Lower leg skin (tissue), 3 donors: ENCODE measurements around the gene OR2H2.

ENCODE experiments used
- POLR2A ChIP-seq, 2 donors: fragments of 450-650 bp; IDR thresholded peaks; one replicate each; pipeline ENCODE4 v1.6.1; 2016 to 2017; ENCODE audit warnings: antibody characterized with exemption in 2 of 2, mild to moderate bottlenecking in 1 of 2, moderate library complexity in 1 of 2
- TF ChIP-seq, protein P1 (sequence below), 3 donors: fragments of 450-650 bp; IDR thresholded peaks; one replicate each; pipeline ENCODE4 v1.5.1; 2016; ENCODE audit warnings: antibody characterized with exemption in 3 of 3, mild to moderate bottlenecking in 3 of 3, moderate library complexity in 2 of 3

DNA sequence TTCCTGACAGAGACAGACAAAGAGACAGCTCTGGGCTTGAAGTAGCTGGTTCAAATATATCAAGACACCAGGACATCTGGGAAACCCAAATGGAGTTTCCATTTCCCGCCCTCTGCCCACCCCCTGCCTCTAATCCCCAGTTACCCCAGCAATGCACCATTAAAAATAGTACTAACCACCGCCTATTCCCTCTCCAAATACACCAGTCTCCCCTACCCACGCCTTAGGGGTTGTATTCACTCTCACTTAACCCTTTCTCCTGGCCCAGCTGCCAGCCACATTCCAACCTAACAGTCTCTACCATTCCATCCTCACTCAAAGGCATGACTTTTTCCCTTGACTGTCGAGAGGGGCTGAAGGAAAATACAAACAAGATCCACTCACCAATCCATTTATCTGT lies 25.6 kb downstream of the OR2H2 start:
- TF ChIP-seq, protein P1, sequence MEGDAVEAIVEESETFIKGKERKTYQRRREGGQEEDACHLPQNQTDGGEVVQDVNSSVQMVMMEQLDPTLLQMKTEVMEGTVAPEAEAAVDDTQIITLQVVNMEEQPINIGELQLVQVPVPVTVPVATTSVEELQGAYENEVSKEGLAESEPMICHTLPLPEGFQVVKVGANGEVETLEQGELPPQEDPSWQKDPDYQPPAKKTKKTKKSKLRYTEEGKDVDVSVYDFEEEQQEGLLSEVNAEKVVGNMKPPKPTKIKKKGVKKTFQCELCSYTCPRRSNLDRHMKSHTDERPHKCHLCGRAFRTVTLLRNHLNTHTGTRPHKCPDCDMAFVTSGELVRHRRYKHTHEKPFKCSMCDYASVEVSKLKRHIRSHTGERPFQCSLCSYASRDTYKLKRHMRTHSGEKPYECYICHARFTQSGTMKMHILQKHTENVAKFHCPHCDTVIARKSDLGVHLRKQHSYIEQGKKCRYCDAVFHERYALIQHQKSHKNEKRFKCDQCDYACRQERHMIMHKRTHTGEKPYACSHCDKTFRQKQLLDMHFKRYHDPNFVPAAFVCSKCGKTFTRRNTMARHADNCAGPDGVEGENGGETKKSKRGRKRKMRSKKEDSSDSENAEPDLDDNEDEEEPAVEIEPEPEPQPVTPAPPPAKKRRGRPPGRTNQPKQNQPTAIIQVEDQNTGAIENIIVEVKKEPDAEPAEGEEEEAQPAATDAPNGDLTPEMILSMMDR (IDR thresholded peaks at IDR 0.05): no peak
- no peak for TF ChIP-seq POLR2A (IDR thresholded peaks at IDR 0.05)
